ENCODE results near the gene OGDHL.

DNA sequence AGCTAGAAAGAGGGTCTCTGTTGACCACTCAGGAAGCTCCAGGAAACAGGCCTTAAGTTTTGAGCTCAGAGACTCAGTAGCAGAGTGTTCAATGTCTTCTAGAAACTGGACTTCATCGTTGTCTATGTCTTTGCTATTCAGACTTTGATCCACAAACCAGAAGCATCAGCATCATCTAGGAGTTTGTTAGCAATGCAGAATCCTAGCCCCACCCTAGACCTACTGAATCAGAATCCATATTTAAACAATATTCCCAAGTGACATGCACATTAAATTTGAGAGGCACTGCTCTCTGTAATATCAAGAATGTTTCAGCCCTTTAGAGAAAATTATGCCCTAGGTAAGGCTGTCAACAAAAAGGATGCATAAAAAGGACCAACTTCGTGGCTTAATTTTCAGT lies 12.9 kb upstream of the OGDHL start:
- no peak for TF ChIP-seq POLR2AphosphoS5 (IDR thresholded peaks at IDR 0.05; ENCODE audit: low read depth, low read length)
- no peak for TF ChIP-seq POLR2A (IDR thresholded peaks at IDR 0.05; ENCODE audit: low read depth, low read length)
